ENCODE data around the gene ARL15.

ARL15 gene

DNA sequence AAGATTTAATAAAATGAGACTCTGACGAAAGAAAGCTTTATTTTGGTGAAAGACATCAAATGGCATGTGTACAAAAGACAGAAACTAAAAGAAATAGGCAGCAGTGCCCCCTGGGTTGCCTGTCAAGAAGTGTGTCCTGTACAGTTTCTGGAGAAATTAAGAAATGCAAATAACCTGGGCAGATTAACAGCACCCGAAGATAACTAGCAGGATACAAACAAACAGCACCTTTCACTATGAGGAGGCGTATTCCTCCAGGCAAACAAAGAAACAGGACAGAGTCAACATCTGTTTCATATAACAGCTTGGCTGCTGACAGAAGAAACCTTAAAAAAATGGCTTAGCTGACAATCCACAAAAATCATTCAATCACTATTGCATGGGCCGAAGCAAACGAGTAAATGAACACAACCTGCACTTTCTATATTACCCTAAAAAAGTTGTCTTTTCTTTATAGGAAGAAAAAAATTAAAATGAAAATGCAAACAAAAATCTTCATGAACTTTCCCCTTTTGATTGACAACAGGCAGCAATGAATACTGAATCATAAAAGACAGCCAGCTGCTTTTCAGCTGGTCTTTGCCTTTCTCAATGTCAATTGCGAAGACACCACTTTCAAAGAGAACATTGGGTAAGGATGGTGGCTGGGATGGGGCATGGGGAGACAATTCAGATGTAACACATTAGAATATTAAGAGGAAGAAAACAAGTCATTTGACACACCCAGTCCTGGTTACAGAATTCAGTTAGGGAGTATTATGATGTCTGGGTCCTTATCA, 162.1 kb downstream of the ARL15 start:
- Histone ChIP-seq H3K4me1 (ENCODE audit: control insufficient read depth in 2 of 2, insufficient read depth in 1 of 2, low read depth in 1 of 2, low read length in 2 of 2) (peaks cover 0 to 8% of the 10 kb centered on the region in 2 donors), H4K8ac (ENCODE audit: low read depth, low read length) (no peak overlapping the region), H2BK120ac (ENCODE audit: low read depth, low read length) (no peak overlapping the region), H3K27me3 (ENCODE audit: control insufficient read depth in 3 of 3, insufficient read depth in 3 of 3, low read depth in 1 of 3, low read length in 3 of 3) (no peaks in the 10 kb centered on the region), H3K79me1 (ENCODE audit: low read depth, low read length) (no peaks in the 10 kb centered on the region), H3K9me3 (replicated peaks in 1 of 2; ENCODE audit: control insufficient read depth in 2 of 2, insufficient read depth in 1 of 2, low read depth in 1 of 2, low read length in 2 of 2) (no peaks in the 10 kb centered on the region), H2AK5ac (ENCODE audit: low read depth, low read length) (no peak overlapping the region), H3K14ac (ENCODE audit: low read length) (no peak overlapping the region), H3K18ac (ENCODE audit: low read length) (no peak overlapping the region), H3K36me3 (replicated peaks in 1 of 2; ENCODE audit: control insufficient read depth in 2 of 2, insufficient read depth in 2 of 2, low read length in 2 of 2) (no peaks in the 10 kb centered on the region), H2BK15ac (ENCODE audit: low read length) (no peak overlapping the region), H3K4me2 (ENCODE audit: insufficient read depth, low read length, poor library complexity, severe bottlenecking) (no peak overlapping the region), H3K23ac (ENCODE audit: low read depth, low read length, poor library complexity) (no peak overlapping the region), H2AFZ (ENCODE audit: low read length) (no peak overlapping the region), H3K9ac (ENCODE audit: low read depth, low read length, poor library complexity) (no peak overlapping the region), H4K91ac (ENCODE audit: low read depth, low read length, poor library complexity) (no peak overlapping the region), H3K4me3 (ENCODE audit: low read length in 2 of 2) (no peak overlapping the region), H3K4ac (ENCODE audit: low read length) (no peak overlapping the region), H2BK12ac (ENCODE audit: low read length) (no peak overlapping the region), H3K27ac (replicated peaks; ENCODE audit: low read length) (no peak overlapping the region), H2BK5ac (ENCODE audit: low read length) (no peak overlapping the region)
- DNase-seq (ENCODE audit: low spot score) = no peak
- WGBS, 2 donors (ENCODE audit: extremely low coverage in 2 of 2, insufficient read length in 2 of 2, insufficient replicate concordance in 1 of 2) = no CpG with 5 or more reads among the region's 6 CpGs

DNA sequence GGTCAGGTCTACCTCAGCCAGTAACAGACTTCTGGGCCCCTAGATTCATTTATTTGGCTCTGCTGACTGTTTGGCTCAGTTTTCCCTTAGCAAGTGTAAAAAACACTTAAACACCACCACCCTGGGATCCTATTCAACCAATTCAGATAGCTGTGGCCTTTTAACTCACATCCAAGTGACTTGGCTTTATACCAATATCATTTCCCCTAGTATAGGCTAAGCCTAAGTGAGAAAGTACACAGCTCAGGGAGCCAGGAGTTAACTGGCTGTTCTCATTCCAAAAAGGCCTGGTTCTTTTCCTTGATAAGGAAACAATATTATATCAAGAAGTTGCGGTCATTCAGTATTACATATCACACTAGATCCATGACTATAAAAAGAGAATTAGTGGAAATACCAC, 163.5 kb downstream of the ARL15 start:
- Histone ChIP-seq H3K18ac (ENCODE audit: low read length) (no peak overlapping the region), H3K4me2 (ENCODE audit: insufficient read depth, low read length, poor library complexity, severe bottlenecking) (no peak overlapping the region), H2BK120ac (ENCODE audit: low read depth, low read length) (no peak overlapping the region), H4K8ac (ENCODE audit: low read depth, low read length) (no peak overlapping the region), H2BK5ac (ENCODE audit: low read length) (no peak overlapping the region), H3K4me3 (ENCODE audit: low read length in 2 of 2) (no peak overlapping the region), H3K36me3 (replicated peaks in 1 of 2; ENCODE audit: control insufficient read depth in 2 of 2, insufficient read depth in 2 of 2, low read length in 2 of 2) (no peaks in the 10 kb centered on the region), H3K27ac (replicated peaks; ENCODE audit: low read length) (no peak overlapping the region), H4K91ac (ENCODE audit: low read depth, low read length, poor library complexity) (no peak overlapping the region), H2AK5ac (ENCODE audit: low read depth, low read length) (no peak overlapping the region), H3K4ac (ENCODE audit: low read length) (no peak overlapping the region), H3K9me3 (replicated peaks in 1 of 2; ENCODE audit: control insufficient read depth in 2 of 2, insufficient read depth in 1 of 2, low read depth in 1 of 2, low read length in 2 of 2) (no peaks in the 10 kb centered on the region), H2BK15ac (ENCODE audit: low read length) (no peak overlapping the region), H2AFZ (ENCODE audit: low read length) (no peak overlapping the region), H2BK12ac (ENCODE audit: low read length) (no peak overlapping the region), H3K4me1 (ENCODE audit: control insufficient read depth in 2 of 2, insufficient read depth in 1 of 2, low read depth in 1 of 2, low read length in 2 of 2) (peaks cover 0 to 8% of the 10 kb centered on the region in 2 donors), H3K14ac (ENCODE audit: low read length) (no peak overlapping the region), H3K9ac (ENCODE audit: low read depth, low read length, poor library complexity) (no peak overlapping the region), H3K79me1 (ENCODE audit: low read depth, low read length) (peaks cover 1% of the 10 kb centered on the region), H3K23ac (ENCODE audit: low read depth, low read length, poor library complexity) (no peak overlapping the region), H3K27me3 (ENCODE audit: control insufficient read depth in 3 of 3, insufficient read depth in 3 of 3, low read depth in 1 of 3, low read length in 3 of 3) (no peaks in the 10 kb centered on the region)
- DNase-seq (ENCODE audit: low spot score) = no peak
- WGBS, 2 donors (ENCODE audit: extremely low coverage in 2 of 2, insufficient read length in 2 of 2, insufficient replicate concordance in 1 of 2) = no CpG with 5 or more reads among the region's 1 CpG

DNA sequence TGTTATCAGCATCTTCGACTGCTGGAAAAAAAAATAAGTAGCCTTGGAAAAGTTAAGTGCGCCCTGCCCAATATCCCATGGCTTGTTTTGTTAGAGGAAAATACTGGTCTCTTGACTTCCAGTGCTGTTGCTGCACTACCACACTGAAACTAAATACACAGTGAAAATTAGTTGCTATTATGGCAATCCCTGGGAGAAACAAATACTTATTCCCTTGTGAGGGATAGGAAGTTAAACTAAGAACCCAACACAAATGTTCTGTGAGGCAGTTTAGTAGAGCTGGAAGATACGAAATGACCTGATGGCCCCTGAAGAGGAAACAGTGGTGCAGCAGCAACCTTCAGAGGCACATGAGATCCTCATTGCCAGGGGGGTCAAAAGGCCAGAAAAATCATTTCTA, 164.0 kb downstream of the ARL15 start:
- H3K4me1 ChIP-seq (ENCODE audit: control insufficient read depth in 2 of 2, insufficient read depth in 1 of 2, low read depth in 1 of 2, low read length in 2 of 2) = peaks cover 0 to 8% of the 10 kb centered on the region in 2 donors
- no peak for DNase-seq (ENCODE audit: low spot score)
- WGBS, 2 donors (ENCODE audit: extremely low coverage in 2 of 2, insufficient read length in 2 of 2, insufficient replicate concordance in 1 of 2) = no CpG with 5 or more reads among the region's 3 CpGs

GRCh38 chr5:54140247-54140840, 170.0 kb downstream of the ARL15 start:
- Histone ChIP-seq H3K4me3 (ENCODE audit: low read length in 2 of 2) (no peak overlapping the region), H3K23ac (ENCODE audit: low read depth, low read length, poor library complexity) (no peak overlapping the region), H2AFZ (ENCODE audit: low read length) (no peak overlapping the region), H3K79me1 (ENCODE audit: low read depth, low read length) (peaks cover 1% of the 10 kb centered on the region), H2BK5ac (ENCODE audit: low read length) (no peak overlapping the region), H3K4ac (ENCODE audit: low read length) (no peak overlapping the region), H3K14ac (ENCODE audit: low read length) (no peak overlapping the region), H2BK120ac (ENCODE audit: low read depth, low read length) (no peak overlapping the region), H3K4me1 (ENCODE audit: control insufficient read depth in 2 of 2, insufficient read depth in 1 of 2, low read depth in 1 of 2, low read length in 2 of 2) (no peaks in the 10 kb centered on the region), H4K8ac (ENCODE audit: low read depth, low read length) (no peak overlapping the region), H2AK5ac (ENCODE audit: low read depth, low read length) (no peak overlapping the region), H3K27ac (replicated peaks; ENCODE audit: low read length) (no peak overlapping the region), H2BK15ac (ENCODE audit: low read length) (no peak overlapping the region), H3K4me2 (ENCODE audit: insufficient read depth, low read length, poor library complexity, severe bottlenecking) (no peak overlapping the region), H3K9me3 (replicated peaks in 1 of 2; ENCODE audit: control insufficient read depth in 2 of 2, insufficient read depth in 1 of 2, low read depth in 1 of 2, low read length in 2 of 2) (no peaks in the 10 kb centered on the region), H3K18ac (ENCODE audit: low read length) (no peak overlapping the region), H3K9ac (ENCODE audit: low read depth, low read length, poor library complexity) (no peak overlapping the region), H2BK12ac (ENCODE audit: low read length) (no peak overlapping the region), H3K27me3 (ENCODE audit: control insufficient read depth in 3 of 3, insufficient read depth in 3 of 3, low read depth in 1 of 3, low read length in 3 of 3) (no peaks in the 10 kb centered on the region), H4K91ac (ENCODE audit: low read depth, low read length, poor library complexity) (no peak overlapping the region), H3K36me3 (replicated peaks in 1 of 2; ENCODE audit: control insufficient read depth in 2 of 2, insufficient read depth in 2 of 2, low read length in 2 of 2) (no peaks in the 10 kb centered on the region)
- no peak for DNase-seq (ENCODE audit: low spot score)
- WGBS, 2 donors (ENCODE audit: extremely low coverage in 2 of 2, insufficient read length in 2 of 2, insufficient replicate concordance in 1 of 2) = 100% methylated on average over 1 of the region's 2 CpGs; no CpG with 5 or more reads in 1 of the 2 donors

More for the DNA sequence above, 164.0 kb downstream of the ARL15 start:
- H3K4me2 ChIP-seq (ENCODE audit: insufficient read depth, low read length, poor library complexity, severe bottlenecking) = no peak overlapping the region
- no peak overlapping the region for H2BK120ac ChIP-seq (ENCODE audit: low read depth, low read length)
- no peak overlapping the region for H4K91ac ChIP-seq (ENCODE audit: low read depth, low read length, poor library complexity)
- H3K18ac ChIP-seq (ENCODE audit: low read length) = no peak overlapping the region
- H3K14ac ChIP-seq (ENCODE audit: low read length) = no peak overlapping the region
- peaks cover 1% of the 10 kb centered on the region for H3K79me1 ChIP-seq (ENCODE audit: low read depth, low read length)
- H3K23ac ChIP-seq (ENCODE audit: low read depth, low read length, poor library complexity) = no peak overlapping the region
- no peak overlapping the region for H2AFZ ChIP-seq (ENCODE audit: low read length)
- H2AK5ac ChIP-seq (ENCODE audit: low read depth, low read length) = no peak overlapping the region
- H3K36me3 ChIP-seq (replicated peaks in 1 of 2; ENCODE audit: control insufficient read depth in 2 of 2, insufficient read depth in 2 of 2, low read length in 2 of 2) = no peaks in the 10 kb centered on the region
- no peak overlapping the region for H2BK12ac ChIP-seq (ENCODE audit: low read length)
- H3K4ac ChIP-seq (ENCODE audit: low read length) = no peak overlapping the region
- no peak overlapping the region for H3K9ac ChIP-seq (ENCODE audit: low read depth, low read length, poor library complexity)
- H2BK15ac ChIP-seq (ENCODE audit: low read length) = no peak overlapping the region
- no peaks in the 10 kb centered on the region for H3K9me3 ChIP-seq (replicated peaks in 1 of 2; ENCODE audit: control insufficient read depth in 2 of 2, insufficient read depth in 1 of 2, low read depth in 1 of 2, low read length in 2 of 2)
- no peak overlapping the region for H3K27ac ChIP-seq (replicated peaks; ENCODE audit: low read length)
- H4K8ac ChIP-seq (ENCODE audit: low read depth, low read length) = no peak overlapping the region
- H3K27me3 ChIP-seq (ENCODE audit: control insufficient read depth in 3 of 3, insufficient read depth in 3 of 3, low read depth in 1 of 3, low read length in 3 of 3) = no peaks in the 10 kb centered on the region
- no peak overlapping the region for H3K4me3 ChIP-seq (ENCODE audit: low read length in 2 of 2)
- no peak overlapping the region for H2BK5ac ChIP-seq (ENCODE audit: low read length)

All from neuronal stem cell (in vitro differentiated cells).